Measurements from ENCODE around the gene ZNF263.

Gene ZNF263

GRCh38 chr16:3328643-3329042, 45.4 kb downstream of the ZNF263 start:
- no peak for DNase-seq
